Neutrophil (primary cell): ENCODE measurements around the gene MTHFR.

Experiments
- H3K27ac ChIP-seq: fragments of 200-600 bp; sonication (generic); 2 replicates; pipeline ENCODE4 v1.5.1; 2016; ENCODE audit warnings: mild to moderate bottlenecking, moderate library complexity
- H3K27me3 ChIP-seq: fragments of 200-600 bp; sonication (generic); 2 replicates; pipeline ENCODE4 v1.6.0; 2016; ENCODE audit warnings: mild to moderate bottlenecking
- H3K36me3 ChIP-seq: fragments of 200-600 bp; sonication (generic); 2 replicates; pipeline ENCODE4 v1.5.1; 2017
- H3K4me1 ChIP-seq, 2 experiments: fragments of 200-600 bp in 1 of 2; sonication (generic) in 1 of 2; 1 replicate in 1 of 2; 2 replicates in 1 of 2; pipeline versions ENCODE4 v1.5.1 to v1.6.1; 2013 to 2016; ENCODE audit warnings: low read depth in 1 of 2, low read length in 1 of 2, mild to moderate bottlenecking in 1 of 2, moderate library complexity in 1 of 2; ENCODE audit not compliant: control insufficient read depth in 1 of 2, insufficient read depth in 1 of 2
- H3K4me3 ChIP-seq, 2 experiments: fragments of 200-600 bp in 1 of 2; sonication (generic) in 1 of 2; 1 replicate in 1 of 2; 2 replicates in 1 of 2; pipeline ENCODE4 v1.5.1; 2013 to 2016; ENCODE audit warnings: low read depth in 1 of 2, low read length in 1 of 2, mild to moderate bottlenecking in 1 of 2, moderate library complexity in 1 of 2
- H3K9me3 ChIP-seq: fragments of 200-600 bp; sonication (generic); 2 replicates; pipeline ENCODE4 v1.5.1; 2016
- CTCF ChIP-seq: fragments of 200-600 bp; sonication (generic); IDR thresholded peaks from 2 replicates; pipeline ENCODE4 v1.5.1; 2016; ENCODE audit warnings: antibody characterized with exemption

The MTHFR gene

GRCh38 chr1:11788549-11789053 lies 17.2 kb downstream of the MTHFR start:
- Histone ChIP-seq H3K36me3 (peaks cover 46% of the 10 kb centered on the region), H3K27me3 (peaks cover 17% of the 10 kb centered on the region), H3K4me1 (no peaks in the 10 kb centered on the region), H3K9me3 (no peaks in the 10 kb centered on the region), H3K27ac (no peak overlapping the region), H3K4me3 (no peak overlapping the region)
- TF ChIP-seq CTCF: no peak

- peaks cover 17% of the 10 kb centered on the region for H3K27me3 ChIP-seq
- H3K4me1 ChIP-seq: no peaks in the 10 kb centered on the region
- peaks cover 41% of the 10 kb centered on the region for H3K36me3 ChIP-seq
- no peak for TF ChIP-seq CTCF
- no peak overlapping the region for H3K27ac ChIP-seq
- no peak overlapping the region for H3K4me3 ChIP-seq
- H3K9me3 ChIP-seq: no peaks in the 10 kb centered on the region
These were observed 17.8 kb downstream of the MTHFR start for GRCh38 chr1:11787804-11788436.

GRCh38 chr1:11787251-11787803 lies 18.4 kb downstream of the MTHFR start:
- peaks cover 35% of the 10 kb centered on the region for H3K36me3 ChIP-seq
- H3K9me3 ChIP-seq: no peaks in the 10 kb centered on the region
- no peak overlapping the region for H3K4me3 ChIP-seq
- TF ChIP-seq CTCF: no peak
- H3K27me3 ChIP-seq: peaks cover 17% of the 10 kb centered on the region
- H3K4me1 ChIP-seq: no peaks in the 10 kb centered on the region
- H3K27ac ChIP-seq: no peak overlapping the region

GRCh38 chr1:11786168-11786567 lies 19.6 kb downstream of the MTHFR start:
- TF ChIP-seq CTCF: no peak
- H3K4me1 ChIP-seq: no peaks in the 10 kb centered on the region
- peaks cover 23% of the 10 kb centered on the region for H3K36me3 ChIP-seq
- H3K4me3 ChIP-seq: no peak overlapping the region
- no peak overlapping the region for H3K27ac ChIP-seq
- peaks cover 17% of the 10 kb centered on the region for H3K27me3 ChIP-seq
- H3K9me3 ChIP-seq: no peaks in the 10 kb centered on the region

GRCh38 chr1:11784993-11785769 lies 20.6 kb downstream of the MTHFR start:
- peak overlapping the region in 1 of 2 experiments; percentile 16 for H3K4me3 ChIP-seq
- H3K27me3 ChIP-seq: peaks cover 17% of the 10 kb centered on the region
- H3K9me3 ChIP-seq: no peaks in the 10 kb centered on the region
- TF ChIP-seq CTCF: peak; percentile 80
- H3K4me1 ChIP-seq: no peaks in the 10 kb centered on the region
- H3K36me3 ChIP-seq: peaks cover 13% of the 10 kb centered on the region
- no peak overlapping the region for H3K27ac ChIP-seq
